SK-N-SH (cell line): Measurements from ENCODE around the gene EXOC7. TPM values are rescaled to one million over a fixed set of nuclear protein-coding genes. Genes with fewer than 3 reads are reported as not detected.
A peak's percentile ranks its signal among the peaks of the same experiment; 100 is the strongest.

Source experiments
- CTCF ChIA-PET: fragments of 300-600, 350-600 bp; formaldehyde crosslinking; extraction: SDS; loops from one replicate; lab custom pipeline; 2021; lab: Yijun Ruan, JAX
- POLR2A ChIA-PET: fragments of 350-600 bp; sonication (Branson Sonifier 250); formaldehyde crosslinking; extraction: SDS; loops from one replicate; lab custom pipeline; 2020; ENCODE audit warnings: antibody characterized with exemption, inconsistent platforms; lab: Yijun Ruan, JAX
- DNase-seq: peaks from one replicate; pipeline ENCODE4 v3.0.0; 2012
- H2AFZ ChIP-seq: fragments of 200-600 bp; sonication (generic); 2 replicates; pipeline ENCODE4 v1.8.1; 2016; ENCODE audit warnings: antibody characterized with exemption, mild to moderate bottlenecking, low read depth
- H3F3A ChIP-seq: fragments of 200-600 bp; sonication (generic); replicated peaks from 2 replicates; pipeline ENCODE3; 2016; ENCODE audit warnings: antibody characterized with exemption, mild to moderate bottlenecking; ENCODE audit not compliant: insufficient read depth
- H3K27ac ChIP-seq, 2 experiments: fragments of 200-500 bp in 1 of 2; fragments of 200-600 bp in 1 of 2; sonication (Bioruptor generic) in 1 of 2; sonication (generic), shearing (Covaris generic) in 1 of 2; 2 replicates each; pipeline versions ENCODE4 v1.5.1 to v1.6.1; 2014 to 2016; ENCODE audit warnings: low read depth in 2 of 2, inconsistent platforms in 1 of 2, low read length in 1 of 2, mild to moderate bottlenecking in 1 of 2, mixed read lengths in 1 of 2
- H3K27me3 ChIP-seq: fragments of 200-600 bp; sonication (generic), shearing (Covaris generic); 2 replicates; pipeline ENCODE4 v1.6.1; 2016; ENCODE audit warnings: mixed run types; ENCODE audit not compliant: insufficient read depth
- H3K36me3 ChIP-seq, 2 experiments: fragments of 200-500 bp in 1 of 2; fragments of 200-600 bp in 1 of 2; sonication (Bioruptor generic) in 1 of 2; sonication (generic) in 1 of 2; replicated peaks in 1 of 2; 2 replicates each; pipeline versions ENCODE3 to v1.5.1; 2014 to 2016; ENCODE audit warnings: low read length in 1 of 2, mild to moderate bottlenecking in 1 of 2; ENCODE audit not compliant: insufficient read depth in 2 of 2, control insufficient read depth in 1 of 2
- H3K4me1 ChIP-seq, 2 experiments: fragments of 200-500 bp in 1 of 2; fragments of 200-600 bp in 1 of 2; sonication (Bioruptor generic) in 1 of 2; sonication (generic), shearing (Covaris generic) in 1 of 2; 2 replicates each; pipeline versions ENCODE4 v1.5.1 to v1.6.1; 2014 to 2016; ENCODE audit warnings: low read depth in 1 of 2, low read length in 1 of 2, mixed run types in 1 of 2; ENCODE audit not compliant: insufficient read depth in 2 of 2, control insufficient read depth in 1 of 2
- H3K4me2 ChIP-seq: fragments of 200-600 bp; sonication (generic), shearing (Covaris generic); 2 replicates; pipeline ENCODE4 v1.6.1; 2017; ENCODE audit warnings: mixed run types
- H3K4me3 ChIP-seq, 2 experiments: fragments of 200-500 bp in 1 of 2; fragments of 200-600 bp in 1 of 2; sonication (Bioruptor generic) in 1 of 2; sonication (generic), shearing (Covaris generic) in 1 of 2; 2 replicates each; pipeline versions ENCODE4 v1.5.1 to v1.8.1; 2014 to 2016; ENCODE audit warnings: low read depth in 2 of 2, inconsistent platforms in 1 of 2, low read length in 1 of 2, mild to moderate bottlenecking in 1 of 2, mixed read lengths in 1 of 2, moderate library complexity in 1 of 2
- H3K79me2 ChIP-seq: fragments of 200-600 bp; sonication (generic); 2 replicates; pipeline ENCODE4 v1.8.1; 2017; ENCODE audit warnings: mild to moderate bottlenecking; ENCODE audit not compliant: insufficient read depth
- H3K9ac ChIP-seq: fragments of 200-600 bp; sonication (generic); 2 replicates; pipeline ENCODE4 v1.6.1; 2017; ENCODE audit warnings: mixed run types
- H3K9me2 ChIP-seq: fragments of 200-600 bp; sonication (generic); 2 replicates; pipeline ENCODE4 v1.6.1; 2017; ENCODE audit warnings: mixed run types
- H3K9me3 ChIP-seq: fragments of 200-600 bp; sonication (generic); 2 replicates; pipeline ENCODE4 v1.6.1; 2017; ENCODE audit warnings: mixed run types, mild to moderate bottlenecking, moderate library complexity
- H4K20me1 ChIP-seq: fragments of 200-600 bp; sonication (generic); 2 replicates; pipeline ENCODE4 v1.6.1; 2017; ENCODE audit warnings: mild to moderate bottlenecking, mixed run types; ENCODE audit not compliant: insufficient read depth
- CHD2 ChIP-seq: fragments of 150-350 bp; IDR thresholded peaks from 2 replicates; pipeline ENCODE4 v1.6.1; 2018; ENCODE audit warnings: low read length; ENCODE audit not compliant: partially characterized antibody
- EP300 ChIP-seq, 2 experiments: IDR thresholded peaks; 2 replicates each; pipeline versions ENCODE4 v1.4.0 to v1.6.1; 2012; ENCODE audit warnings: borderline replicate concordance in 1 of 2, low read depth in 1 of 2, low read length in 1 of 2
- EZH2phosphoT487 ChIP-seq: fragments of 200-600 bp; sonication (generic); IDR thresholded peaks from 2 replicates; pipeline ENCODE4 v1.6.1; 2017; ENCODE audit warnings: low read depth, mixed run types, mild to moderate bottlenecking, antibody characterized with exemption, moderate library complexity, borderline replicate concordance
- FOXJ3 ChIP-seq: sonication (generic); formaldehyde crosslinking; IDR thresholded peaks from 2 replicates; pipeline ENCODE4 v1.5.1; 2020; ENCODE audit warnings: mild to moderate bottlenecking, missing genetic modification reagents
- MXI1 ChIP-seq: IDR thresholded peaks from 2 replicates; pipeline ENCODE4 v1.6.1; 2012; ENCODE audit warnings: mild to moderate bottlenecking, low read depth, low read length, improper control_type of control experiment
- RCOR1 ChIP-seq: fragments of 150-350 bp; IDR thresholded peaks from 2 replicates; pipeline ENCODE4 v1.6.1; 2017; ENCODE audit warnings: antibody characterized with exemption, low read length
- SMC3 ChIP-seq: IDR thresholded peaks from 2 replicates; pipeline ENCODE4 v1.6.1; 2012; ENCODE audit warnings: low read depth, low read length, improper control_type of control experiment
- TCF12 ChIP-seq: IDR thresholded peaks from 2 replicates; pipeline ENCODE4 v1.4.0; 2012
- WGBS: methylation state at CpG from one replicate; pipeline ENCODE4 v1.1.6; 2017; ENCODE audit warnings: low lambda C conversion rate; 5-methylcytosine and 5-hydroxymethylcytosine counted together
- polyA plus RNA-seq, 3 experiments: library from polyadenylated mRNA; depleted of rRNA; stranded (reverse); fragments of >200 nt; gene quantifications; 2 replicates each; pipeline ENCODE4 v1.2.3, GENCODE V29; 2012
- TF ChIP-seq, protein P1 (sequence below): IDR thresholded peaks from 2 replicates; pipeline ENCODE4 v1.6.1; 2012; ENCODE audit warnings: mild to moderate bottlenecking, low read depth, low read length, moderate library complexity
- TF ChIP-seq, protein P2 (sequence below): IDR thresholded peaks from 2 replicates; pipeline ENCODE4 v1.4.0; 2012; ENCODE audit warnings: low read depth, borderline replicate concordance
- TF ChIP-seq, protein P3 (sequence below): IDR thresholded peaks from 2 replicates; pipeline ENCODE4; 2012

Gene EXOC7
- polyA plus RNA-seq, 1 of the 3 experiments (the other 2 are of a cell fraction): 129 TPM

DNA sequence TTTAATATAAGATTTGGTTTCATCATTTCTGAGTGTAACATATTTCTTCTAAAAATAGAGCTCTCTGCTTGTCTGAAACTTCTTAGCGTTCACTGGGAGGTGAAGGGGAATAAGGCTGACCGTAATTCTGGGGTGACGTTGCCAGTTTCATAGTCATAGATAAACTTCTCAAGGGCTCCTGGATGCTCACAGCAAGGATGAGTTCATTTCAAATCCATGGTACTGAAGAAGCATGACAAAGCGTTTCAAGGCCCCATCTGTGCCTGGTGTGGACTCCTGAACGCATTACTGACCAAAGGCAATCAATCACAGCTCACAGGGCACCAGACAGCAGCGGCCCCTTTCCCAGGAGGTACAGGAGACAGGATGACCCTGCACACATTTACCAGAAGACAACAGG lies 64.5 kb downstream of the EXOC7 start (continued):
- TF ChIP-seq, protein P1, sequence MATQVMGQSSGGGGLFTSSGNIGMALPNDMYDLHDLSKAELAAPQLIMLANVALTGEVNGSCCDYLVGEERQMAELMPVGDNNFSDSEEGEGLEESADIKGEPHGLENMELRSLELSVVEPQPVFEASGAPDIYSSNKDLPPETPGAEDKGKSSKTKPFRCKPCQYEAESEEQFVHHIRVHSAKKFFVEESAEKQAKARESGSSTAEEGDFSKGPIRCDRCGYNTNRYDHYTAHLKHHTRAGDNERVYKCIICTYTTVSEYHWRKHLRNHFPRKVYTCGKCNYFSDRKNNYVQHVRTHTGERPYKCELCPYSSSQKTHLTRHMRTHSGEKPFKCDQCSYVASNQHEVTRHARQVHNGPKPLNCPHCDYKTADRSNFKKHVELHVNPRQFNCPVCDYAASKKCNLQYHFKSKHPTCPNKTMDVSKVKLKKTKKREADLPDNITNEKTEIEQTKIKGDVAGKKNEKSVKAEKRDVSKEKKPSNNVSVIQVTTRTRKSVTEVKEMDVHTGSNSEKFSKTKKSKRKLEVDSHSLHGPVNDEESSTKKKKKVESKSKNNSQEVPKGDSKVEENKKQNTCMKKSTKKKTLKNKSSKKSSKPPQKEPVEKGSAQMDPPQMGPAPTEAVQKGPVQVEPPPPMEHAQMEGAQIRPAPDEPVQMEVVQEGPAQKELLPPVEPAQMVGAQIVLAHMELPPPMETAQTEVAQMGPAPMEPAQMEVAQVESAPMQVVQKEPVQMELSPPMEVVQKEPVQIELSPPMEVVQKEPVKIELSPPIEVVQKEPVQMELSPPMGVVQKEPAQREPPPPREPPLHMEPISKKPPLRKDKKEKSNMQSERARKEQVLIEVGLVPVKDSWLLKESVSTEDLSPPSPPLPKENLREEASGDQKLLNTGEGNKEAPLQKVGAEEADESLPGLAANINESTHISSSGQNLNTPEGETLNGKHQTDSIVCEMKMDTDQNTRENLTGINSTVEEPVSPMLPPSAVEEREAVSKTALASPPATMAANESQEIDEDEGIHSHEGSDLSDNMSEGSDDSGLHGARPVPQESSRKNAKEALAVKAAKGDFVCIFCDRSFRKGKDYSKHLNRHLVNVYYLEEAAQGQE: no peak

DNA sequence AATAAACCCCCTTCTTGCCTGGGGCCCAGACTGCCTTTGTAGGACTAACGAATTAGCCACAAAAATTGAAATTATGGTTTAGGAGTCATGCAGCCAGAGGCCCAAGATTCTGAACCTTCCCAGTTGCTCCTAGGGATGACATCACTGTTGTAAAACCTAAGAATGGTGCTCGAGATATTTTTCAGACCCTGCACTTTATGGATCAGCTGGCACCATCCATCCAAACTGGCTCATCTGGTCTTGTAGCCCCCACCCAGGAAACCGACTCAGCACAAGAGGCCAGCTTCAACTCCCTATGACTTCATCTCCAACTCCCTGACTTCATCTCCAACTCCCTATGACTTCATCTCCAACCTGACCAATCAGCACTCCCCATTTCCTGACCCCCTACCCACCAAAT lies 65.5 kb downstream of the EXOC7 start:
- no peak overlapping the region for H3K4me2 ChIP-seq
- TF ChIP-seq EZH2phosphoT487: no peak
- TF ChIP-seq MXI1: no peak
- TF ChIP-seq, protein P2, sequence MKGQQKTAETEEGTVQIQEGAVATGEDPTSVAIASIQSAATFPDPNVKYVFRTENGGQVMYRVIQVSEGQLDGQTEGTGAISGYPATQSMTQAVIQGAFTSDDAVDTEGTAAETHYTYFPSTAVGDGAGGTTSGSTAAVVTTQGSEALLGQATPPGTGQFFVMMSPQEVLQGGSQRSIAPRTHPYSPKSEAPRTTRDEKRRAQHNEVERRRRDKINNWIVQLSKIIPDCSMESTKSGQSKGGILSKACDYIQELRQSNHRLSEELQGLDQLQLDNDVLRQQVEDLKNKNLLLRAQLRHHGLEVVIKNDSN: no peak
- H4K20me1 ChIP-seq: no peaks in the 10 kb centered on the region
- no peak overlapping the region for H2AFZ ChIP-seq
- H3K4me1 ChIP-seq: peaks cover 0 to 12% of the 10 kb centered on the region in 2 experiments; a peak in 1 of 4 replicates
- H3K9me2 ChIP-seq: no peaks in the 10 kb centered on the region
- H3K36me3 ChIP-seq: peaks cover 41 to 49% of the 10 kb centered on the region in 2 experiments
- no peaks in the 10 kb centered on the region for H3K9me3 ChIP-seq
- POLR2A ChIA-PET: no interaction called here
- no peaks in the 10 kb centered on the region for H3K79me2 ChIP-seq
- H3K27me3 ChIP-seq: no peaks in the 10 kb centered on the region
- 87% methylated on average over 3 of the region's 3 CpGs for WGBS
- no peak overlapping the region for H3K9ac ChIP-seq
- H3K27ac ChIP-seq: no peak overlapping the region; a peak in 1 of 4 replicates
- CTCF ChIA-PET: interaction anchor here (0.9 to 13.5 kb wide), 7 partner anchors 9 to 182 kb away, joined by 3 to 133 read pairs (median 3); no protein-coding TSS in a partner anchor
- no peak overlapping the region for H3K4me3 ChIP-seq
- H3F3A ChIP-seq: peaks cover 11% of the 10 kb centered on the region
- DNase-seq: no peak

DNA sequence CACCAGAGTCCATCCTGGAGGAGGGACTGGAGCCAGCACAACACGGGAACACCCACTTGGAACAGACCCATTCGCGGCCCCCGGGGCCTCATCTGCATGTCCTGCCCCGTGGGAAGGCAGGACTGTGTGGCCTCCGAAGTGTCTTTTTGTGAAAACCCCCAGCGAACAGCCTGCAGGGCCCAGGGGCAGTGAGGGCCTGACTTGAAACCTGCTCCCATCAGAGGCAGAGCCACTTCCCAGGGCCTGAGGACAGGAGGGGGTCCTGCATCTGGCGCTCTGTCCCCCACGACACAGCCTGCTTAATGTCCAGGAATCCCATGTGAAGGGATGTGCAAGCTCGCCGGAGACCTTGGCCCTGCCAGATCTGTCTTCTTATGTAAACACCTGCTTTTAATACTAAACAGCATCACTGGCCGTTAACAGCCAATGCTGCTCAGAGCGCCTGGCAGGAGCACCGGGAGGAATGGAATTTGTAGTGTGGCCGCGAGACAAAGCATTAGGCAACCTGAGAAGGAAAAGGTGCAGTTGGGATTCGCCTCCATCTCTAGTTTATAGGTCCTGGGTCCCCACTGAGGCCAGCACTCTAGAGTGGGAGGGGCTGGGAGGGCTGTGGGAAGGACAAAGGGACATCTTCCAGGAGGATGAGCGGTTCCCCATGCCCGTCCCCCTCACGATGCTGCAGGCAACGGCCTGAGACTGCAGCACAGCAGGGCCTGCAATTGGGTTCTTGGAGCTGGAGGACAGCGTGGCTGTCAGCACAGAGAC lies 66.9 kb downstream of the EXOC7 start:
- peaks cover 0 to 12% of the 10 kb centered on the region in 2 experiments; a peak in 1 of 4 replicates for H3K4me1 ChIP-seq

More for the DNA sequence above, 66.9 kb downstream of the EXOC7 start:
- TF ChIP-seq TCF12 (peak; percentile 42; the same call in 1 of the 2 replicates), SMC3 (no peak), FOXJ3 (CRISPR knock-in tag) (peak; percentile 86), CHD2 (peak; percentile 84), MXI1 (peak; percentile 60; the same call in 1 of the 2 replicates), RCOR1 (peak; percentile 99), EP300 (IDR thresholded peaks at IDR 0.05; ENCODE audit: borderline replicate concordance in 1 of 2, low read depth in 1 of 2, low read length in 1 of 2) (peak in 1 of 2 experiments; percentile 23; a peak in 1 of 4 replicates)
- TF ChIP-seq, protein P3, sequence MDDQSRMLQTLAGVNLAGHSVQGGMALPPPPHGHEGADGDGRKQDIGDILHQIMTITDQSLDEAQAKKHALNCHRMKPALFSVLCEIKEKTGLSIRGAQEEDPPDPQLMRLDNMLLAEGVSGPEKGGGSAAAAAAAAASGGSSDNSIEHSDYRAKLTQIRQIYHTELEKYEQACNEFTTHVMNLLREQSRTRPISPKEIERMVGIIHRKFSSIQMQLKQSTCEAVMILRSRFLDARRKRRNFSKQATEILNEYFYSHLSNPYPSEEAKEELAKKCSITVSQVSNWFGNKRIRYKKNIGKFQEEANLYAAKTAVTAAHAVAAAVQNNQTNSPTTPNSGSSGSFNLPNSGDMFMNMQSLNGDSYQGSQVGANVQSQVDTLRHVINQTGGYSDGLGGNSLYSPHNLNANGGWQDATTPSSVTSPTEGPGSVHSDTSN: no peak
- H3K9me2 ChIP-seq: no peaks in the 10 kb centered on the region
- H3K27me3 ChIP-seq: no peaks in the 10 kb centered on the region
- H3K4me2 ChIP-seq: no peak overlapping the region
- peak; percentile 89 for DNase-seq
- H3K4me3 ChIP-seq: no peak overlapping the region
- H3F3A ChIP-seq: peaks cover 11% of the 10 kb centered on the region
- 65% methylated on average over 21 of the region's 22 CpGs for WGBS
- no peaks in the 10 kb centered on the region for H3K9me3 ChIP-seq
- no peaks in the 10 kb centered on the region for H4K20me1 ChIP-seq
- H2AFZ ChIP-seq: no peak overlapping the region
- POLR2A ChIA-PET: interaction anchor here (0.6 to 1.3 kb wide), 5 partner anchors 9 to 232 kb away, joined by 3 to 7 read pairs (median 3); partner anchors contain the start of genes EVPL and SRP68
- H3K27ac ChIP-seq: peak overlapping the region in 1 of 2 experiments; percentile 47; a peak in 2 of 4 replicates
- no peaks in the 10 kb centered on the region for H3K79me2 ChIP-seq
- H3K9ac ChIP-seq: no peak overlapping the region
- H3K36me3 ChIP-seq: peaks cover 36 to 38% of the 10 kb centered on the region in 2 experiments
- CTCF ChIA-PET: interaction anchor here (0.8 to 13.5 kb wide), 11 partner anchors 10 to 181 kb away, joined by 3 to 133 read pairs (median 4); partner anchors contain the start of genes CDK3 and MRPL38
